ENCODE measurements around the gene TNFSF13. TPM values are rescaled to one million over a fixed set of nuclear protein-coding genes. Genes with fewer than 3 reads are reported as not detected.

The TNFSF13 gene
- polyA plus RNA-seq, 4 donors, result 12.8 to 15.9 (median 14.5) TPM

DNA sequence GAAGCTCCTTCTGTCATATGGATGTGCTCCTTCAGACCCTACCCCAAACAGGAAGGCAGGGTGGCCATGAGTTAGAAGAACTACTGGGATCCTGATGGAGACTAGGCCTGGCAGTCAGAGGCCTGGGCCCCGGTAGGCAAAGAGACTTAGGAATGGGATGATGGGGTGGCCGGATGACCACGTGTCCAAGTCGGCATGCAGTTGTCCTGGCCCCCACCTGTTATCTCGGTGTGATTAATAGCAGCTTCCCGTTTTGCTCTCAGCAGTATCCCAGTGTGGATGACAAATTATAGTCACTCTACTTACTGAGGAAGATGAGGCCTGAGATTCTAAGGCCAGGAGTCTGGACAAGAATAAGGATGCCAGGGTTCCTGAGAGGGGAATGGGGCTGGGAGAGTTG is 8.2 kb upstream of the TNFSF13 start:
- no peak for DNase-seq (ENCODE audit: low read depth in 4 of 4, low spot score in 2 of 4)

DNA sequence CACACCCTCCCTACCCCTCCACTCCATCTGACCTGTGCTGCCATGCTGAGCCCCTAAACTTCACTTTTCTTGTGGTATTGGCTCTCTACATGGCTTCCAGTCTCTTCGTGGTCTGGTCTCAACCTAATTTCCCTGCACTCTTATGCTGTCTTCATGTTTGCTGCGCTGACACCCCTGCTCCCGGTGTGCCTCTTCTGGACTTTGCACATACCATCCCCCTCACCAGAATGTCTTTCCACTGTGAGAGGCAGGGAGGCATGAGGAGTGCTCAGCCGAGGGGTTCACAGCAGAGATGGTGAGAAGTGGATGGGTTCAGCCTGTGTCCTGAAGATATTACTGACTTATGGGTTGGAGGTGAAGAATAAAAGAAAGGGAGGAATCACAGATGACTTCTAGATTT is 7.2 kb upstream of the TNFSF13 start:
- no peak for DNase-seq (ENCODE audit: low read depth in 4 of 4, low spot score in 2 of 4)

DNA sequence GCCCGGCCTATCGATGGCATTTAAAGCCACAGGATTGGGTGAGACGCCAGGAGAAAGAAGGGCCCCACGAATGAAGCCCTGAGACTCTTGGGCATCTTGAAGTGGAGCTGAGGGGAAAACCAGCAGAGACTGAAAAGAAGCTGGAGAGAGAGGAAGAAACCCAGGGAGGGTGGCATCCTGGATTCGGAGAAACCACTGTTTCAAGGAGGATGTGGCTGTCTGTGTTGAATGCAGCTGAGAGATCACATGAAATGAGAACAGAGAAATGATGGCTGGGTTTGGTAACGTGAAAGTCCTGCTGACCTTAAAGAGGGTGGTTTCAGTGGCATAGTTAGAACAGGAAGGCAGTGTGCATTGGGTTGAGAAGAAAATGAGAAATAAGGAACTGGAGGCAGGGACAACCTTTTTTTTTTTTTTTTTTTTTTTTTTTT is 5.9 kb upstream of the TNFSF13 start:
- DNase-seq (ENCODE audit: low read depth in 4 of 4, low spot score in 2 of 4), result no peak

DNA sequence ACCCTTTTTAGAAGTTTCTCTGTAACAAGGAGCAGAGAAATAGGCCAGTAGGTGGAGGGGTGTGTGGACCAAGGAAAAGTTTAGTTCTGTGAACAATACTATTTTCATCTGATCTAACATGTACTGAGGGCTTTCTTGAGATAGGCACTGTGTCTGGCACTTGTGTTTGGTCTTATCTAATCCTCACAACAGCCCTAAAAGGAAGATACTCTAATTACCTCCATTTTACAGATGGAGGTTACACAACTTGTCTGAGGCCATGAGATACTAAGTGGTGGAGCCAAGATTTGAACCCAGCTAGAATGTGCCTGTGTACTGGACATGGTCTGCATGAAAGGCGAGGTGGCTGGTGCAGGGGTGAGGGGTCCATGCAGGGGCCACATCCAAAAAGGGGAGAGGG is 5.2 kb upstream of the TNFSF13 start:
- DNase-seq (ENCODE audit: low read depth in 4 of 4, low spot score in 2 of 4), result no peak

DNA sequence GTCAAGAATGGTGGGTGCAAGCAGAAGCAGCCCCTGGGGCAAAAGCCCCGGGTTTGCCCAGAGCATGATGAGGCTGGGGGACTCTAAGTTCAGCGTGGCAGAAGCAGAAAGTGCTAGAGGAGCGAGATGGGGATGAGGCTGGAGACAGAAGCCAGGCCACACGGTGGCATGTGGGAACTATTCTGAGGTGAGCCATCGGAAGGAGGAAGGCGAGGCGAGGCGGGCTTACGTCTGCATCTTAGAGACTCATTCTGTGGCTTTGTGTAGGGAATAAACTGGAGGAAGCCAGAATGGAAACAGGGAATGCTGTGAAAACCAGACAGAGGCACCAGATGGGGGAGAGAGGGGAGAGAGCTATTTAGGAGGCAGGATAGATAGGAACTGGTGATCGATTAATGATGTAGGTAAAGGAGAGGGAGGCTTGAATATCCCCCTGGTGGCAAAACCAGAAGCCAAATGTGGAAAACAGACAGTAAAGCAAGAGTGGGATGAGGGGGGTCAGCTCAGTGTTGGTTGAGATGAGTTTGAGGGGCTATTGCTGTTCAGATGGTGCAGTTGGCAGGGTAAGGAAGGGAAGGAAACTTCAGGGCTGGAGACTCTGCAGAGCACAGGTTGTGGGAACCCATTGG is 3.1 kb upstream of the TNFSF13 start:
- DNase-seq (ENCODE audit: low read depth in 4 of 4, low spot score in 2 of 4), result no peak

DNA sequence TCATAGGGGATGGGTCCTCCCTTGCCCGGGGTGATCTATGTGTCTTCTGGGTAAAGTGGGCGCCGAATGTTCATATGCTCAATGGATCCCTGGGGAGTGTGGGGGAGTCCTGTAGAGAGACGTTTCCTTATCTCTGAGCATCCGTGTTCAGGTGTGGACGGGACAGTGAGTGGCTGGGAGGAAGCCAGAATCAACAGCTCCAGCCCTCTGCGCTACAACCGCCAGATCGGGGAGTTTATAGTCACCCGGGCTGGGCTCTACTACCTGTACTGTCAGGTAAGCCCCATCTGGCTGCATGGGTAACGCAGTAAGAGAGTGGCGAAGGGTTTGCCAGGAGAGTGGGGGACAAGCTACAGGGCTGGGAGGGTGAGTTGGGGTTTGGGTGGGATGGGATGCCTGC is 1.9 kb upstream of the TNFSF13 start:
- no peak for DNase-seq (ENCODE audit: low read depth in 4 of 4, low spot score in 2 of 4)

DNA sequence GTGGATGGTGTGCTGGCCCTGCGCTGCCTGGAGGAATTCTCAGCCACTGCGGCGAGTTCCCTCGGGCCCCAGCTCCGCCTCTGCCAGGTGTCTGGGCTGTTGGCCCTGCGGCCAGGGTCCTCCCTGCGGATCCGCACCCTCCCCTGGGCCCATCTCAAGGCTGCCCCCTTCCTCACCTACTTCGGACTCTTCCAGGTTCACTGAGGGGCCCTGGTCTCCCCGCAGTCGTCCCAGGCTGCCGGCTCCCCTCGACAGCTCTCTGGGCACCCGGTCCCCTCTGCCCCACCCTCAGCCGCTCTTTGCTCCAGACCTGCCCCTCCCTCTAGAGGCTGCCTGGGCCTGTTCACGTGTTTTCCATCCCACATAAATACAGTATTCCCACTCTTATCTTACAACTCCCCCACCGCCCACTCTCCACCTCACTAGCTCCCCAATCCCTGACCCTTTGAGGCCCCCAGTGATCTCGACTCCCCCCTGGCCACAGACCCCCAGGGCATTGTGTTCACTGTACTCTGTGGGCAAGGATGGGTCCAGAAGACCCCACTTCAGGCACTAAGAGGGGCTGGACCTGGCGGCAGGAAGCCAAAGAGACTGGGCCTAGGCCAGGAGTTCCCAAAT is 1.3 kb upstream of the TNFSF13 start:
- no peak for DNase-seq (ENCODE audit: low read depth in 4 of 4, low spot score in 2 of 4)

DNA sequence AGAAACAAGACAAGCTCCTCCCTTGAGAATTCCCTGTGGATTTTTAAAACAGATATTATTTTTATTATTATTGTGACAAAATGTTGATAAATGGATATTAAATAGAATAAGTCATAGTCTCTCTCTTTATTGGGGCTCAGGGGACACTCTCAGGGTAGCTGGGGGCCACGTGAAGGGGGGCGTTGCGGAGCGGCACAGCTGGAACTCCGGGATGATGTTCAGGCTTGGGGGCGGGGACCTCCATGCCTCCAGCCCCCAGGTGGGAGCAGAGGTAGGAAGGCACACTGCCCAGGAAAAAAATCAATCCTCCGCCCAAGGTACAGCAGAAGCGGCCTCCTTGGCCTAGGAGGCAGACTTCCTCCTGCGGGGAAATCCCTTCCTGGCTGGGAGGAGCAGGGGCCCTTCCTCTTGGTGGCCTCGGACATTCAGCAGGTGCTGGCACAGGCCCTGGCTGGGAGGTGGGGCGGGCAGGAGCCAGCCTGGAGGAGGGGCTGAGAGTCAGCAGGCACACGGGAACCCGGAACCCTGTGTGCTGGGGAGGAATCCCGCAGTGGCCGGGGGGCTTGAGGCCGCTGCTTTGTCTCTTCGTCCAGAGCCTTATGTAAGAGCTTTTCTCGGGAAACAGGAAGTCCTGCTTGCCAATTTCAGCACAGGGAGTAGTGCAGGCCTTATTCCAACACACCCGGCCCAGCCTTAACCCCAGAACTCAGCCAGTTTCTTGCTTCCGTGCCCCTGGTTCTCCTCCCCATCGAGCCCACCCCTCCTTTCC is 591 bp upstream of the TNFSF13 start:
- DNase-seq (ENCODE audit: low read depth in 4 of 4, low spot score in 2 of 4), result peak in 2 of 4 donors; percentile 58 to 62

DNA sequence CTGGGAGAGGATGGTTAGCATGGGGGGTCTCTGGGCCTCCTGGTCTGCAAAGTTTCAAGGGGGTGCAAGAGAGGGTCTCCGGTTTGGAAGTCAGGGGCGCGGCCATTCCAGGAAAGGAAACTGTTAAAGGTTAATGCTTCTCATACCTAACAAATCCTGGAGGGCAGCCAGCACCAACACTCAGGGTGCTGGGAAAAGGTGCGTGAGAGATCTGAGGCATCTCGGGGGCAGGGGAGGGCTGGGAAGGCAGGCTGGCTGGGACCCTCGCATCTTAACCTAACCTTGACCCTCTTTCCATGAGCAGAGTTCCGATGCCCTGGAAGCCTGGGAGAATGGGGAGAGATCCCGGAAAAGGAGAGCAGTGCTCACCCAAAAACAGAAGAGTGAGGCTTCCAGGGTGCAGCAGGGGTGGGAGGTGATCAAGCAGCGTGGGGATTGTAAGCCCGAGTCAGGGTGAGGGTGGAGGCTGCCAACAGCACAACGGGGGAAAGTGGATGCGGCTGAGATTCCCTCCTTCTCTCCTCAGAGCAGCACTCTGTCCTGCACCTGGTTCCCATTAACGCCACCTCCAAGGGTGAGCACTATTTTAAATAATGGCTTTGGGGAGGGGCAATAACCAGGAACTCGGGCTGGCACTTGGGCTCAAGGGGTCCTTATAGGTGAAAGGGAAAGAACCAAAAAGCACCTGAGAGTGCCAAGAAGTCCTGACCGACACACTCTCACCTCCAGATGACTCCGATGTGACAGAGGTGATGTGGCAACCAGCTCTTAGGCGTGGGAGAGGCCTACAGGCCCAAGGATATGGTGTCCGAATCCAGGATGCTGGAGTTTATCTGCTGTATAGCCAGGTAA is 996 bp downstream of the TNFSF13 start:
- no peak for DNase-seq (ENCODE audit: low read depth in 4 of 4, low spot score in 2 of 4)

DNA sequence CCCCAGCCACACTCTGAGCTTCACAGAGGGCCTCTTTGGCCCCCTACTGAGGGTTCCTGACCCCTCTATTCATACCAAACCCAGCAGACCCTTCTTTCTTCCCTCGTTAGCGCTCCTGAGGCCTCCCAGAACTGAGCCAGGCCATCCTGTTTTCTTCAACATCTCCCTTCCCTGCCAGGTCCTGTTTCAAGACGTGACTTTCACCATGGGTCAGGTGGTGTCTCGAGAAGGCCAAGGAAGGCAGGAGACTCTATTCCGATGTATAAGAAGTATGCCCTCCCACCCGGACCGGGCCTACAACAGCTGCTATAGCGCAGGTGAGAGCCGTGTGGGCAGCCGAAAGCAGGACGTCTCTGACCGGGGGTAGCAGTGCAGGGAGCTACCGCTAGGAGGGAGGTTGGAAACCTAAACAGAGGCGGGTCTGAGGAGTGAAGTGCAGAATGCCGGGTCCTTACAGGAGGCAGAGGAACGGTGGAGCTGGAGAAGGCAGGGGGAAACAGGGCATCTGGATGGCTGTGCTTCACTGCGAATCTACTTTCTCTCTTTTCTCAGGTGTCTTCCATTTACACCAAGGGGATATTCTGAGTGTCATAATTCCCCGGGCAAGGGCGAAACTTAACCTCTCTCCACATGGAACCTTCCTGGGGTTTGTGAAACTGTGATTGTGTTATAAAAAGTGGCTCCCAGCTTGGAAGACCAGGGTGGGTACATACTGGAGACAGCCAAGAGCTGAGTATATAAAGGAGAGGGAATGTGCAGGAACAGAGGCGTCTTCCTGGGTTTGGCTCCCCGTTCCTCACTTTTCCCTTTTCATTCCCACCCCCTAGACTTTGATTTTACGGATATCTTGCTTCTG is 1.9 kb downstream of the TNFSF13 start:
- DNase-seq (ENCODE audit: low read depth in 4 of 4, low spot score in 2 of 4), result no peak

DNA sequence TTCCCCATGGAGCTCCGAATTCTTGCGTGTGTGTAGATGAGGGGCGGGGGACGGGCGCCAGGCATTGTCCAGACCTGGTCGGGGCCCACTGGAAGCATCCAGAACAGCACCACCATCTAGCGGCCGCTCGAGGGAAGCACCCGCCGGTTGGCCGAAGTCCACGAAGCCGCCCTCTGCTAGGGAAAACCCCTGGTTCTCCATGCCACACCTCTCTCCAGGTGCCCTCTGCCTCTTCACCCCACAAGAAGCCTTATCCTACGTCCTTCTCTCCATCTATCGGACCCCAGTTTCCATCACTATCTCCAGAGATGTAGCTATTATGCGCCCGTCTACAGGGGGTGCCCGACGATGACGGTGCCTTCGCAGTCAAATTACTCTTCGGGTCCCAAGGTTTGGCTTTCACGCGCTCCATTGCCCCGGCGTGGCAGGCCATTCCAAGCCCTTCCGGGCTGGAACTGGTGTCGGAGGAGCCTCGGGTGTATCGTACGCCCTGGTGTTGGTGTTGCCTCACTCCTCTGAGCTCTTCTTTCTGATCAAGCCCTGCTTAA is 2.6 kb downstream of the TNFSF13 start:
- peak in 3 of 4 donors; percentile 69 to 84 (median 70) for DNase-seq (ENCODE audit: low read depth in 4 of 4, low spot score in 2 of 4)

DNA sequence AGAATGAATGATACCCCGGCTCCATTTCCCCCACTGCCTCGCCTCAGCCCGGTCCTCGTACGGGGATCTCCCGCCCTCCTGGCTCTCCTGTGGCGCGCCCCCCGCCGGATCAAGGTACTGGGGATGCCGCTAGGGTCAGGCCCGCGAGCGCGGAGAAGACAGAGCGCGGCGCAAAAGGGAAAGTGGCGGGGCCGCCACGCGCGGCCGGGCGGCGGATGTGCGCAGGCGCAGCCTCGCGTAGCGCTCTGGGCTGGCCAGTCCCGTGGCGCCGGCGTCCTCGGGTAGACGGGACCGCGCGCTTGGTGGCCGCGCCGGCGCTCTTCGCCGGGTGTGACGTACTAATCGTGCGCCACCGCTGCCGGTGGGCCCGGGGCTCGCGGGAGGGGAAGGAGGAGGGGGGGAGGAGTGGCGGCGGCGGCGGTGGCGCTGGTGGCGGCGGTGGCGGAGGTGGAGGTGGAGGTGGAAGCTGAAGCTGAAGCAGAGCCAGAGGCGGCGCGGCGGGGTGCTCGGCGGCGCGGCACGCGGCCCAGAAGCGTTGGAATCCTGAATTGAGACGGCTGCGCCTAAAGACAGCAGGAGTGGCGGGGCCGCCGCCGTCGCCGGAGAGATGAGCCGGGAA is 3.1 kb downstream of the TNFSF13 start, which contains the start of gene SENP3:
Gene SENP3 (plus strand): TSS at position 331 of the 619 bp plus-strand sequence. CDS start 1,158 bp downstream, outside the sequence.
- peak in 3 of 4 donors; percentile 76 to 84 (median 80) for DNase-seq (ENCODE audit: low read depth in 4 of 4, low spot score in 2 of 4)

DNA sequence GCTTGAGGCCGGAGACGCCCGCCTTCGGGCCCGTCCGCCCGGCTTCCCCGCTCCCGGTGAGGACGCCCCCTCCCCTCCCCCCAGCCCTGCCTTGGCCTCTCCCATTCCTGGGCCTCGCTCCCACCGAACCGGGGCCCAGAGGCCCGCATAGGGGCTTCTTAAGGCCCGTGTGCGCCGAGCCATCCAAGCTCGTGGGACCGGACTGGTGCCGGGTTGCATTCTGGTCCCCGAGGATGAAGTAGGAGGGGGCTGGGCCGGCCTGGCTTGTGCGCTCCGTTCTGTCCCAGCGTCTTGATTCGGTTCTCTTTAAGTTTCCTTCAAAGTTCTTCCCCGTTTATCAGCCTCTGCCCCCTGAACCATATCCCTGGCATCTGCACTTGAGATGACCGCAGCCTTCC is 3.7 kb downstream of the TNFSF13 start:
- DNase-seq (ENCODE audit: low read depth in 4 of 4, low spot score in 2 of 4), result no peak

DNA sequence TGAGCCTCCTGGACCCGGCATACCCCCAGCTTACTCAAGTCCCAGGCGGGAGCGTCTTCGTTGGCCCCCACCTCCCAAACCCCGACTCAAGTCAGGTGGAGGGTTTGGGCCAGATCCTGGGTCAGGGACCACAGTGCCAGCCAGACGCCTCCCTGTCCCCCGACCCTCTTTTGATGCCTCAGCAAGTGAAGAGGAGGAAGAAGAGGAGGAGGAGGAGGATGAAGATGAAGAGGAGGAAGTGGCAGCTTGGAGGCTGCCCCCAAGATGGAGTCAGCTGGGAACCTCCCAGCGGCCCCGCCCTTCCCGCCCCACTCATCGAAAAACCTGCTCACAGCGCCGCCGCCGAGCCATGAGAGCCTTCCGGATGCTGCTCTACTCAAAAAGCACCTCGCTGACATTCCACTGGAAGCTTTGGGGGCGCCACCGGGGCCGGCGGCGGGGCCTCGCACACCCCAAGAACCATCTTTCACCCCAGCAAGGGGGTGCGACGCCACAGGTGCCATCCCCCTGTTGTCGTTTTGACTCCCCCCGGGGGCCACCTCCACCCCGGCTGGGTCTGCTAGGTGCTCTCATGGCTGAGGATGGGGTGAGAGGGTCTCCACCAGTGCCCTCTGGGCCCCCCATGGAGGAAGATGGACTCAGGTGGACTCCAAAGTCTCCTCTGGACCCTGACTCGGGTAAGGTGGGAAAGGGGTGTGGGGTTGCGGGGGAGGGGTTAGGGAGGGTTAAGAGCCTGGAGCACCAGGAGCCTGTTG is 4.7 kb downstream of the TNFSF13 start:
- DNase-seq (ENCODE audit: low read depth in 4 of 4, low spot score in 2 of 4), result no peak

DNA sequence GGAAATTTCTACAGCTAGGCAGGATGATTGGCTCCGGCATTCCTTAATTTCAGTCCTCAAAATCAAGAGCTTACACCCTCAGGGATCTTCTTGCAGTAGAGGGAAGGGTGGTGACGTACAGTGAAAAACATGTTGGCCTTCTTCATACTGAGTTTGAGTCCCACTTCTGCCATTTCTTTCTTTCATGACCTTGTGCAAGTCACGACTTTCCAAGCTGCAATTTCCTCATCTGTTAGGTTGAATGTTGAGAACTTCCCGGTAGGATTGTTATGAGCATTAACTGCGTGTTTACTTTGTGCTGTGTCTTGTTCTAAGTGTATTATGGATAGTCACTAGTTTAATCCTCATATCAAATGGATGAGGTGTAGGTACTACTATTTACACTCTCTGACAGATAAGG is 11.0 kb downstream of the TNFSF13 start:
- no peak for DNase-seq (ENCODE audit: low read depth in 4 of 4, low spot score in 2 of 4)

DNA sequence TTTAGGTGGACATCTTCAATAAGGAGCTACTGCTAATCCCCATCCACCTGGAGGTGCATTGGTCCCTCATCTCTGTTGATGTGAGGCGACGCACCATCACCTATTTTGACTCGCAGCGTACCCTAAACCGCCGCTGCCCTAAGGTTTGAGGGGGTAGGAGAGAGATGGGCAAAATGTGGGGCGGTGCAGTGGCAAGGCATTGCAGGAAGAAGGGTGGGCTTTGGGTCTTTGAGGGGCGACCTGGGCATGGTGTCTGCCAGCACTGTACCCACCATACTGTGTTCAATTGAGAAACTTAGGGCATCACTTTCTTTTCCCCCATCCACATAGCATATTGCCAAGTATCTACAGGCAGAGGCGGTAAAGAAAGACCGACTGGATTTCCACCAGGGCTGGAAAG is 11.8 kb downstream of the TNFSF13 start:
- no peak for DNase-seq (ENCODE audit: low read depth in 4 of 4, low spot score in 2 of 4)

DNA sequence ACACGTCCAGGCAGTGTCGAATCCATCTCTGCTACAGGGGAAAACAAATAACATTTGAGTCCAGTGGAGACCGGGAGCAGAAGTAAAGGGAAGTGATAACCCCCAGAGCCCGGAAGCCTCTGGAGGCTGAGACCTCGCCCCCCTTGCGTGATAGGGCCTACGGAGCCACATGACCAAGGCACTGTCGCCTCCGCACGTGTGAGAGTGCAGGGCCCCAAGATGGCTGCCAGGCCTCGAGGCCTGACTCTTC is 13.7 kb downstream of the TNFSF13 start:
- DNase-seq (ENCODE audit: low read depth in 4 of 4, low spot score in 2 of 4), result no peak

DNA sequence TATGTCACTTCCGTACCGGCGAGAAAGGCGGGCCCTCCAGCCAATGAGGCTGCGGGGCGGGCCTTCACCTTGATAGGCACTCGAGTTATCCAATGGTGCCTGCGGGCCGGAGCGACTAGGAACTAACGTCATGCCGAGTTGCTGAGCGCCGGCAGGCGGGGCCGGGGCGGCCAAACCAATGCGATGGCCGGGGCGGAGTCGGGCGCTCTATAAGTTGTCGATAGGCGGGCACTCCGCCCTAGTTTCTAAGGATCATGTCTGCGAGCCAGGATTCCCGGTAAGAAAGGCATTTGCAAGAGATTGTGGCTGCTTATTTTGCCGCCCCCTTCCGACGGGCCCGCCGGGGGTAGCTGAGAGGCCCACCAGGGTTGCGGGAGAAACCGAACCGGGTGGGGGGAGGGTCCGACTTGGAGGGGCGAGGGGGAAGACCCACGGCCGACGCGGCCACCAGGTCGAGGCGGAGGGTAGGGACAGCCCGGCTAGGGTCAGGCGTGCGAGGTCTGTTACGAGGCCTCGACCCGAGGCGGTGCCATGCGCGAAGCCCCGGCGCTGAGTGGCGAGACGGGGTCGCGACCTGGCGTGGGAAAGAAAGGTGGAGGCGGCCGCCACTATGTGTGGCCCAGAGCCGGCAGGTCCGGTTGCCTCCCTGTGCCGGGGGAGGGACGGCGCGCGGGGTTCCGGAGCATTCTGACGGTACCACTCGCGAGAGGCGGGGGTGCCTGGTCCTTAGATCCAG is 14.2 kb downstream of the TNFSF13 start:
- DNase-seq (ENCODE audit: low read depth in 4 of 4, low spot score in 2 of 4), result peak; percentile 90 to 99 (median 96)

Data from left renal cortex interstitium (tissue), 4 donors.